ENCODE results near the gene CFL1. TPM values are rescaled to one million over a fixed set of nuclear protein-coding genes. Genes with fewer than 3 reads are reported as not detected.
"Not testable (repeated sequence)": the region's sequence is repeated elsewhere in the genome, so short reads cannot be mapped to it uniquely, and the experiment has no call there.

Gene CFL1
- total RNA-seq (2014; rRNA removed; shearing (Covaris generic)): 362 and 364 TPM in 2 replicates
- 345 and 411 TPM in 2 replicates for polyA plus RNA-seq (2014; cell fraction: nucleus; rRNA removed)

- peak; percentile 93 for DNase-seq (ENCODE audit: extremely low read depth, low read depth)
These were observed at the start of gene CFL1 for GRCh38 chr11:65857853-65858680. TSS of gene CFL1 (minus strand) at chr11:65858180. CDS start at chr11:65858099, 81 bp downstream.

GRCh38 chr11:65906602-65907001 is 48.6 kb upstream of the CFL1 start:
- DNase-seq (ENCODE audit: extremely low read depth, low read depth): no peak

- DNase-seq (ENCODE audit: extremely low read depth, low read depth): no peak
These were observed 45.7 kb upstream of the CFL1 start for GRCh38 chr11:65903715-65904114.

GRCh38 chr11:65903068-65903481 is 45.1 kb upstream of the CFL1 start:
- no peak for DNase-seq (ENCODE audit: extremely low read depth, low read depth)

GRCh38 chr11:65900899-65901180 is 42.9 kb upstream of the CFL1 start:
- no peak for DNase-seq (ENCODE audit: extremely low read depth, low read depth)

GRCh38 chr11:65900125-65900898 is 42.3 kb upstream of the CFL1 start, which contains the start of gene FOSL1:
TSS of gene FOSL1 (minus strand) at chr11:65900388. CDS start at chr11:65900339, 49 bp downstream.
- DNase-seq (ENCODE audit: extremely low read depth, low read depth): peak; percentile 90

GRCh38 chr11:65899356-65900124 is 41.6 kb upstream of the CFL1 start:
- DNase-seq (ENCODE audit: extremely low read depth, low read depth): peak; percentile 70

GRCh38 chr11:65898656-65899355 is 40.8 kb upstream of the CFL1 start:
- no peak for DNase-seq (ENCODE audit: extremely low read depth, low read depth)

GRCh38 chr11:65897020-65897471 is 39.1 kb upstream of the CFL1 start:
- no peak for DNase-seq (ENCODE audit: extremely low read depth, low read depth)

- no peak for DNase-seq (ENCODE audit: extremely low read depth, low read depth)
These were observed 38.3 kb upstream of the CFL1 start for GRCh38 chr11:65896034-65896999.

- no peak for DNase-seq (ENCODE audit: extremely low read depth, low read depth)
These were observed 37.6 kb upstream of the CFL1 start for GRCh38 chr11:65895482-65895981.

GRCh38 chr11:65894034-65894591 is 36.1 kb upstream of the CFL1 start:
- DNase-seq (ENCODE audit: extremely low read depth, low read depth): no peak

GRCh38 chr11:65892661-65893317 is 34.8 kb upstream of the CFL1 start:
- DNase-seq (ENCODE audit: extremely low read depth, low read depth): no peak

GRCh38 chr11:65892137-65892540 is 34.2 kb upstream of the CFL1 start:
- DNase-seq (ENCODE audit: extremely low read depth, low read depth): not testable (repeated sequence)

- peak; percentile 48 for DNase-seq (ENCODE audit: extremely low read depth, low read depth)
These were observed 33.5 kb upstream of the CFL1 start for GRCh38 chr11:65891219-65892136.

GRCh38 chr11:65890324-65891218 is 32.6 kb upstream of the CFL1 start, which contains the start of gene CCDC85B:
TSS of gene CCDC85B (plus strand) at chr11:65890673. CDS start at chr11:65890784, 111 bp downstream.
- peak; percentile 86 for DNase-seq (ENCODE audit: extremely low read depth, low read depth)

Data from NCI-H460 (cell line).